CMK (cell line): Measurements from ENCODE around the gene KLK1.

Experiments used
- DNase-seq: peaks from one replicate; pipeline ENCODE4 v3.0.0-alpha.2; 2010; ENCODE audit warnings: low read depth

The KLK1 gene

DNA sequence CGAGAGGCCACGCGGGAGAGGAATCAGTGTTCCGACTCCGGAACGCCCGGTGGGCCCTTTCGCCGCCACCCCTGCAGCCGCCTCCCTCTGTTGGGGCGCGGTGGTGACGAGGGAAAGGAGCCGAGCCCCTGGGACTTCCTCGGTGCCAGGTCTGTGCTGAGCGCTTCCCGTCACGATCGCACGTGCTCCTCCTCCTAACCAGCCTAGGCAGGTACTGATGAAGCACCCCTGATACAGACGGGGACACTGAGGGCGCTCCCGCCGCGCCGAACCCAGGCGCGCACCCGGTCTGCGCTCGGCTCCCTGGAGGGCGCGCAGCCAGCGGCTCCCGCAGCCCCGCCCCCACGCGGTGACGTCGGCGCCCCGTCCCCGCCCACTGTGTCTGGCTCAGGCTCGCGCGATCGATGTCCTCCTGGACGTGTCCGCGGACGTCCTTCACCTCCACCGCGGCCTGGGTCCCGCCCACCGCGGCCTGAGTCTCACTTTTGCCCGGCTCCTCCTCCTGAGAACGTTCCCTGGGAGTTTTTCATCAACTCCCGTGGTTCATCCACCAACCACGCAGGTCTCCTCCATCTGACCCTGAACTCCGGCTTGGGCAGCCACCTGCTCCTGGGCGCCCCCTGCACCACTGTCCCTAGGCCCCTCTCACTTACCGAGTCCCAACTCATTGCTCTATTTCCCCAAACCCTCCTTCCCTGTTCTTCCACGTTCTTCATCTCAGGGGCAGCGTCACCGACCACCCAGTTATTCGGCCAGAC lies 12.4 kb upstream of the KLK1 start:
- DNase-seq, result peak; percentile 60

DNA sequence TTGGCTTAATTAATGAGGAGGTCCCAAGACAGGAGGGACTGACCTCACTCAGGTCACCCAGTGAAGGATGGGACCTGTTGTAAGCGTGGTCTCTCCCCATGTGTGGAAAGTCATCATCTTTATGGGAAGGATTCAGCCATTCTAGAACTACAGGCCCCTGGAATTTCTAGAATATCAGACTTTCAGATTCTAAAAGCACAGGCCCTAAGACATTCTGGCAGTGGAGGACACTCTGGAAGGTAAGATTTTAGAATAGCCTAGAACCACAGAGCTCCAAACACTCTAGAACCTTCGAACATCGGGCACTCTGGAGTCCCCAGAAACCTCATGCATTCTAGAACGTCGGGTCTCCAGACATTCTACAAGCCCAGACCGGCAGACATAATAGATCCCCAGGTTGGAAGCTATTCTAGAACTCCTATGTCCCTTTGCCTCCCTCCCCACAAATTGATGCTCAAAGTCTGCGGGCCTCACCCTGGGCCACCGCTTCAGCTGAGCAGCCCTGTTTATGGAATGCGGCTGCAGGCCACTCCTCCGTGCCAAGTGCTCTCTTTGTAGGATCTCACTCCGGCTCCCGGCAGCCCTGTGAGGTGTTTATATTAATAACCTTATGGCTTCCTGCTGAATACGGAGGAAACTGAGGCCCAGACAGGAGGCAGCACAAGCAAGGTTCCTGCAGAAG lies 11.7 kb upstream of the KLK1 start:
- DNase-seq, result no peak

DNA sequence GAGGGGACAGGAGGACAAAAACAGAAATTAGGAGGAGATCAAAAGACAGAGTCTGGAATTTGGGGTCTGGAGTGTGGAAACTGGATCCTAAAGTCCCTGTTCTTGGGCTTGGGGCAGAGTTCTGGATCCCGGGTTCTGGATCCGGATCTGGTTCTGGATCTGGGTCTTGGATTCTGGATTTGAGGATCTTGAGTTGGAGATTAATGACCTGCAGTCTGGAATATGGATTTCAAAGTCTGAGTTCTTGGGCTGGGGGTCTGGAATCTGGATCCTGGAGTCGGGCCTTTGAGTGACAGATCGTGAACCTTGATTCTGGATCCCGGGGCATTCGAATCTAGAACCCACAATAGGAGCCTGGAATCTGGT lies 10.2 kb upstream of the KLK1 start:
- DNase-seq, result no peak

DNA sequence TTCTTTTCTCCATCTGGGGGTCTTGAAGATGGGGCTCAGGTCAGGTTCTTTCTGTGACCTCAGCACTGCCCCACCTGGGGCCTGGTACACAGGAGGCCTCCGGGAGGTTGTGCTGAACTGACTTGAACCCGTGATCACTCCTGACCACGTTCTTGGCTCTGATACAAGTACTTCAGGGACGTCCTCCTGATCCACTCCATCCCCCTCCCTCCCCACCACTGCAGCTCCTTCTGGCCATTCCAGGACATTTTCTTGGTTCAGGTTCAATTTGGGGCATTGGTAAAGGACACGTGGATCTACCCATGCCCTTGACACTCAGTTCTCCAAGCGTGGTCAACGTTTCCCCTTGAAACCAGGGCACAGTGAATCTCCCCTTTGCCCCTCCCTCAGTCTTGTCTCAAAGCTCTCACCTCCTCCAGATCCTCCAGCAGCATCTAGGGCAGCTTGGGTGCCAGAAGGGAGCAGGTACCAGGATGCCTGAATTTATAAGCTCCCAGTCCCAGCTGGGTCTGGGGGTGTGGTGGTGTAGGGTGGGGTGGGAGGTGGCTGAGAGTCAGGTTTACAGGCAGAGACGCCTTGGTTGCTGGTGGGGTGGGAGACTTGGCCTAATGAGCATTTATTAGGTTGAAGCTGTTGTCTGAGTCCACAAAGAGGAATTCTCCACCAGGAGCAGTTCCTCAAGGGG lies 9.7 kb upstream of the KLK1 start, which contains the start of gene KLK15:
TSS of gene KLK15 (minus strand) at position 458 of the 685 bp plus-strand sequence. CDS start 2,082 bp downstream, outside the sequence.
- DNase-seq, result no peak

DNA sequence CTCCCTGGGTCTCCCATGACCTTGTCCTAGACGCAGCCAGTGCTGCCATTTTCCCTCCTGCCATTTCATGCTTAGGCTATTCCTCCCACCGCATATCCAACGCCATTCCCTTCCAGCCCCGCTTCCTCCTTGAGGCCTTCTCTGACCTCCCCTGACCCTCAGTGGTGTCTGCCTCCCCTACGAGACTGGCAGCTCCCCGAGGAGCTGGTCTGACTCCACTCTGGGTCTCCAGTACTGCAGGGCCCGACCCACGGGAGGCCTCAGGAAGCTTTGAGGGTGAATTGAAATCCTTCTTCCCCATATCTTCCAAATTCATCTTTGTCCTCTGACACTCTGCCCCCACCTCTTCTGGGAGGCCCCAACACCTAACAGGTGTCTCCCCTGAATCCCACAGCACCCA lies 9.1 kb upstream of the KLK1 start:
- DNase-seq, result no peak

DNA sequence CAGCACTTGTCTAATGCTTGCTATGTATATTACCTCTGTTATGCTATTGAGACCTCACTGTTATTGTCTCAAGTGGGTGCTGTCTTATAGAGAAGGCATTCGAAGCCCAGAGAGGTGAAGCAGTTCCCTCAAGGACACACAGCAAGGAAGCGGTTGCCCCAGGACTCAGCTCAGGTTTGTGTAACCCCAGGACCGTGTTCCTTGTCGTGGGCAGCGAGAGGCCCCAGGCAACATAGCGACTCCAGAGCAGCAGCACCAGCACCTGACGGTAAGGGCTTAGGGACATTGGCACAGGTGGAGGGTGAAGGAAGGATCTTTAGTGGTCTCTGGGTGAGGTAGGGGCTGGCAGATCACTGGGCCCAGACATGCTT lies 7.4 kb upstream of the KLK1 start:
- no peak for DNase-seq

DNA sequence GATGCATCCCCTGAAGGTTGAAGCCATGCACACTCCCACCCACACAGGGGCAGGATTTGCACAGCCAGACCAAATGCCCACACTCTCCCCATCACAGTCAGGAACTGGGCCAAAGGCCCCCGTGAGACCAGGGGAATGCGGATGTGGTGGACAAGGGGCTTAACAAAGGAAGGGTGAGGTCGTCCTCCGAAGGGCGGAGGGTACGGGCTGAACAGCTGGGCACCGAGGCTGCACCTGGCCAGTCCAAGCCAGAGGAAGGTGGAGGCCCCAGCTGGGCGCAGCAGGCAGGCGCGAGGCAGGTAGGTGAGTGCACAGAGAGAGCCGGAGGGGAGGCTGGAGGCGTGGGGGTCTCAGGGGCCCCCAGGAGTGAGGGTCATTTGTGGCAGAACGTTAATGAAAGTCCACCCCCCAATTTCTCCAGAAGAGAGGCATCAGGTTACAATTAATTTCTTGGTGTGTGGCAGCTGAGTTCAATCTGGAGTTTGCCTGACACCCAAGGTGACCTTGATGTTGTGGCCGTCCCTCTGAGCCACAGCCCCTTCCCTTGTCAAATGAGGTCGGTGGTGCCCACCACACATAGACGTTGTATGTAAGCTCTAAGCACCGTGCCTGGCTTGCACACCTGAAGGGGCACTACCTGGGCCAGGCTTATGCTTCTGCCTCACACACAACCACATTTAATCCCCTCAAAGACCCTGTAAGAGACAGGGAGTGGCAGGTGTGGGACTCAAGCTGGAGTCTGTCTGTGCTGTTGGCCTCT lies 6.9 kb upstream of the KLK1 start:
- no peak for DNase-seq

DNA sequence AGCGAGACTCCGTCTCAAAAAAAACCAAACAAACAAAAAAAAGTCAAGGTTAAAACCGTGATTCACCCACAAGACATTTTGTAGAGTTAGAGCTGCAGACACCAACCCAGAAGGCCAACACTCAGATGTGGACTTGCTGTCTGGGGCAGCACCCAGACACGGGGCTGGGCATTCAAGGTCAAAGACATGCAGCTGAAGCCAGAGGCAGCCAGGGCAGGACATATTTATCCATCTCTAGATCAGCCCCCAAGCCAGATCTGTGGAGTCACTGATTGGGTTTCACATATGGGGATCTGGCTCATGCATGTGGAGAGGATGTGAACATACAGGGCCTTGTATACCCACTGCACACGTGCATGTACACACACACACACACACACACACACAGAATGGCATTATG lies 6.2 kb upstream of the KLK1 start:
- DNase-seq, result no peak

DNA sequence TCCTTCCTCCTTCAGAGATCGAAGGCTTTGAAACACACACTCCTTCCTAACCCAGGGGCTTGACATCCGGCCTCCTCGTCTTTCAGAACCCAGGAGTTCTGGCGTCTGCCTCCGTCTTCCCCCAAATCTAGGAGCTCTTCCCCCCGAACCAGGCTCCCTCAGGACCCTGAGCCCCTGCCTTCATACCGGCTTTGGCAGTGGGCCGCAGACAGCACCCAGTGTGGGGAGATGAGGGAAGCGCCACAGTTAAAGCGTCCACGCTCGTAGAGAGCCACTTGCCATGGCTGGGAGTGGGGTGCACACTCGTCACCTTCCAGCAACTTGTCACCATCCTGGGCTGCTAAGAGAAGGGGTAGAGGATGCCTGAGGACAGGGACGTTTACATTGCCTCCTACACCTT lies 3.9 kb upstream of the KLK1 start:
- DNase-seq, result no peak

DNA sequence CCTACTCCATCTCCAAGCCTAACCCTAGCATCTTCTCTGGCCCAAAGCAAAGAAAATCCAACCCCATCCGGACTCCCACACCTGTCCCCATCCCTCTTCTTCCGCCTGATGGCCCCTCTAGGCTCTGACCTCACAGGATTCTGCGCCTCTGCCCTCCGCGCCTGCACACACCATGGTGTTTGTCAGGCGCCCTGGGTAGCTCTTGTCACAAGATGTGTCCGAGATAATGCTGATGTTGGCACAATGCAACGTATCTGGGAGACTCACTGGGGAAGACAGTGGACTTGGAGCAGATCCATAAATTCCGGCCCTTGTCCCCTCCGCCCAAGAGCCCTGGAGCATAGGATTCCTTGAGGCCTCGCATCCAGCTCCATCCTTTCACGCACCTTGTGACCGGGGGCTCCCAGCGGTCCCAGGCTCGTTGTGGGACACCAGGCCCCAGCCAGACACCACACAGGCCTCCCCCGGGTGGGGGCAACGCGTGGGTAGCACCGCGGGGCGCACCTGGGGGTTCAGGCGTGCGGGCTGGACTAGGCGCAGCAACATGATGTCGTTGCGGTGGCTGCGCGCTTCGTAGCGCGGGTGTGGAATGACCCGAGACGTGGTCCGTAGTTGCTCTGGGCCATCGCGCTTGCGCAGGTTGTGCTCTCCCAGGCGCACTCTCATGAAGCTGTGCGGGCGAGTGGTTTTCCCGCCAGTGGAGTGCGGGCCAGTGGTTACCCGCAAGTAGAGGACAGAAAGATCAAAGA lies 3.1 kb upstream of the KLK1 start:
- DNase-seq, result no peak

DNA sequence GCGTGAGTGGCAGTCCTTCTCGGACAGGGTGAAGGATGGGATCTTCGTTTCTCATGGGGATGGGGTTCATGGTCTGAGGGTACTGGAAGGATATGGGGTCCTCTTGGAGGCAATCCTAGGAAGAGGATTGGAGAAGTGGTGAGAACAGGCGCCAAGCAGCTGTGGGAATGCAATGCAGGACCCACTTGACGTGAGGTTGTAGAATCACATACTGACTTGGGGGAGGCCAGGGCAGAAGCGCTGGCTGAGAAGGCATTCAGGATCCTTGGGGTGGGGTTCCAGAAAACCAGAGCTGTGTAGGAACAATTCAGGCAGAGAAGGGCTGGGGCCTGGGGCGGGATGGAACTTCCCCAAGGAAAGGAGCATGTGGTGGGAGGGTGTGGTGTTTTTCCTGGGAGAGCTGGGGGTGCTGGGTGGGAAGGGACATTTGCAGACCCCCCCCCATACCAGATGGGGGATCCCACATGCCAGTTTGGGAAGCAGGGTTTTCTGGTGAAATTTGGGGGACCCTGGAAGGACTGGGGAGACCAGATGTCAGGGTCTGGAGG lies 852 bp downstream of the KLK1 start:
- no peak for DNase-seq

DNA sequence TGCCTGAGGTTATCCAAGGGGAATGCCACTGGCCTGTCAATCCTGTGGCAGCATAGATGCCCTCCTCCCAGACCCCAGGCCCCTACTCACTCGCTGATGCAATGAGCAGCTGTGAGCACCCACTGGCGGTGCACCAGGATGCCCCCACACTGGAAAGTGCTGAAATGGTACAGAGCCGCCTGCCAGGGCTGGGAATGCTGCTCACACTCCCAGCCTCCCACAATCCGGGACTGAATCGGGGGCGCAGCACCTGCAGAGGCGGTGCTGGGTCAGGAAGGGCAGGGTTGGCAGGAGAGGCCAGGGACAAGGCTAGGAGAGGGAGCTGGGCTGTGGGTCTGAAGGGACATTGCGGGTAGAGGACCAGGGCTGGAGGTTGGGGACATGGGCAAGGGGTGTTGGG lies 2.0 kb downstream of the KLK1 start:
- DNase-seq, result no peak

DNA sequence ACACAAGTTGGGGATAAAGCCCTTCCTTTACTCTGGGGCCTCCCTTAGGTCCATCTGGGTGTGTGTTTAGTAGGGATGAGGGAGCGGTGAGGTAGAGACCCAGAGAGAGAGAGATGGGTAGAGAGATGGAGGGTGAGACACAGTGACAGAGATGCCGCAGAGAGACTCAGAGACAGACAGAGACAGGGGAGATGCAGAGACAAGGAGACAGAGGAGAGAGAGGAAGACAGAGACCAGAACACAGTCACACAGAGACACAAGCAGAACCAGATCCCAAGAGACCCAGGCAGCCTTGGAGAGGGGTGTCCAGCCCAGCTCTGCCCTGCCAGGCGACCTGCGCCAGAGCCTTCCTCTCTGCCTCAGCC lies 2.4 kb downstream of the KLK1 start:
- DNase-seq, result no peak

DNA sequence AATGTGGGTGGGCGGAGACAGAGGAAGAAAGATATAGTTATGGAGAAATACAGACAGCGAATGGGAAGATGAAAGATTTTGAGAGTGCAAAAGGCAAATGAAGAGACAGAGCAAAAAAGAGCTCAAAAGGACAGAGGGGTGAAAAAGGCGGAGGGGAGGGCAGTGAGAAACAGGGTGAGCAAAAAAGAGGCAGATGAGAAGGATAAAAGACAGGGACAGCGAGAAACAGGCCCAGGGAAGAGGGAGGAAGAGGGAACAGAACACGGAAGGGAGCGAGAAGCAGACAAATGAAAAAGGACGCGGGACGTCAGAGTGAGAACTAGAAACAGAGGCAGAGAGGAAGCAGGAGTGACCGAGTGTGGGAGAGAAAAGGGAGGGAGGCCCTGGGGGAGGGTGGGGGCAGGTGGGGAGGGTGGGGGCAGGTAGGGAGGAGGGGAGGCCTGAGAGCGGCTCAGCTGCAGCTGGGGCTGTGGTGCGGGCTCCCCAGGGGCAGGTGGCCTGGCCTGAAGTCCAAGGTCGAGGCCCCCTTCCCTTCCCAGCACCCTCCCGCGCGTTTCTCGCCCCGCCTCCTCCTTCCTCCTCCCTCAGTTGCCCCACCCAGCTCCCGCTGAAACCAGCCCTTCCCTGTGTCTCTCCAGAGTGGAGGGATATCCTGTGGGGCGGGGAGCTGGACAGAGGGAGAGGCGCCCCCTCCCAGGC lies 2.9 kb downstream of the KLK1 start:
- no peak for DNase-seq

DNA sequence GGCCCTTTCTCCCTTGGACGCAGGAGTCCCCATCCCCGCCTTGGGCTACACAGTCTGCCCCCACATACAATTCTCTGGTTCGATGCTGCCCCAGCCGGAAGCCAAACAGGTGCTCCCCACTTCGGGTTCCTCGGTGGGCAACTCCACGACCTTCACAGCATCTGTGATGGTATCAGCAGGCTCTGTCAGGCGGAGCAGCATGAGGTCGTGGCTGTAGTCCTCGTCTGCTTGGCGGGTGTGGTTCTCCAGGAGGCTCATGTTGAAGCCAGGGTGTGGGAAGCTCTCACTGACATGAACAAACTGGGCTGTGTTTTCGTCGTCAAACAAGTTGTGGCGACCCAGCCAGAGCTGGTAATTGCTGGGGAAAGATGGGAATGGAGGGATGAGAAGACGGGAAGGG lies 3.5 kb downstream of the KLK1 start:
- no peak for DNase-seq

DNA sequence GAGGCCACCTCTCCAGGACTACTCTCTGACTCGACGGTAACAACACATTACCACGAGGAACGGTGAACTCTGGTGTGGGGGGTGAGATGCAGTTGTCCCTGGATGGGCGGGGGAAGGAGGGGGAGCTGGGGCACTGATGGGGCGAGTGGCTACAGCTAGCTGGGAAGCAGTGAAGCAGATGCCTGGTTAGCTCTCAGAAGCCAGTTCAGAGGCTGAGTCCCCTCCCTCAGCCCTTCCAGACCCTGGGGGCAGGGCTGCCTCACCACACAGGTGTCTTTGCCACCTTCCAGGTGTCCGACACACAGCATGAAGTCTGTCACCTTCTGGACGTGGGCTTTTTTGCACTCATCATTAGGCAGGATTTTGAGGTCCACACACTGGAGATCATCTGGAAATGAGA lies 4.0 kb downstream of the KLK1 start:
- DNase-seq, result no peak

DNA sequence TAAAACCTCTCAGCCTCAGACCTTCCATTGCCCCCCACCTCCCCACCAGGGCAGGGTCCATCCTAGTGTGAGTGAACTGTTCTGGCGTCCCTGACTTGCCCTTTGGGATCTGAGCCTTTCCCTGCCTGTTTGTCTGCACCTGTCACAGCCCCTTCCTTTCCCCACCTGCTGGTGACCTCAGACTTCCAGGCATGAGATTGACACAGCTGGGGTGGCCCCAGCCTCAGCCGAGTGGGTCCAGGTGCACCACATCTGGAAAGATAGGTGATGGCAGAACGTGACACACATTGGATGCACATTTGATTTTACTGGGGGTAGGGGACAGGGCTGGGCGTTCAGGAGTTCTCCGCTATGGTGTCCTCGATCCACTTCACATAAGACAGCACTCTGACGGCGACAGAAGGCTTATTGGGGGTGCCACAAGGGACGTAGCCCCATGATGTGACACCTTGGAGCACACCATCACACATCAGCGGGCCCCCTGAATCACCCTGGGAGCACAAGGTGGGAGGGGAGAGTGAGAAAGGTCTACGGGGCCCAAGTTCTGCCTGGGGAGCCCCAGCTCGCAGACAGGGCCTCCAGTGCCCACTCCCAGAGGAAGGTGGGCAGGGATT lies 4.6 kb downstream of the KLK1 start:
- no peak for DNase-seq

DNA sequence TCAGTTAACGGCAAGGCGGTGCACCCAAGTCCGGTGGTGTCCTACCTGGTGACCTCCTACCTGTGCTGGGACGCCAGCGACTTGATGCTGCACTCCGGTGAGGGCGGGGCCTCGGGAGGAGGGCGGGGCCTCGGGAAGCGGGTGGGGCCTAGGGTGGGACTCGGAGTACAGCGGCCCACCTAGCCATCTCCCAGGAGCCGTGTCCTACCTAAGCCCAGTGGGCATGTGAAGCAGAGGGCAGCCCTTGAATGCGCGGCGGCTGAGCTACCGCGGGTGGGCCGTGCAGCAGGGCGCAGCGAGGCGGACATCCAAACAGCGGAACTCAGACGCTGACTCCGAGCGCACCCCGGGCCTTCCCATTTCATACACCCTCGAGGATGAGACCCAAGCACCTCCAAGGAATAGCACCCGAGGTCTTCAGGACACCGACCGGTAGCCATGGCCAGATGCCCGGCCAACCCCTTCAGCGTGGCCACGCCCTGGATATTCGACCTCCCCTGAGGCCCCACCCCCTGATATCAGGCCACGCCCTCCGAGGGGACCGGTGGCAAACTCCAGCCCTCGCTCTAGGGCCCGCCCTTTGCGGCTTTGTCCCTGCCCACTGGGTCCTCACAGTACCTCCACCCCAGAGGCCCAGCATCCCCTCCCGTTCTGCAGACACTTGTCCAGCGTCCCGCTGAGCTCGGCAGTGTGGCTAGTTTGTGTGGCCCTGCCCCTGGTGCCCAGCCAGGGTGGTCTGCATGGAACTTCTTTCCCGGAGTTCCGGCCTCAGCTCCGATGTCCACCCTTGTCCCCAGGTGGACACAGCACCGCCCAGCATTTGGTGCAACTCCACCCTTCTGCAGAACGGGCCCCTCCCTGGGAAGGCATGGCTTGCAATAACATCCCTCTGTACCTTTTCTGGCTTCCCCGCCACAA lies 5.4 kb downstream of the KLK1 start:
- DNase-seq, result no peak

DNA sequence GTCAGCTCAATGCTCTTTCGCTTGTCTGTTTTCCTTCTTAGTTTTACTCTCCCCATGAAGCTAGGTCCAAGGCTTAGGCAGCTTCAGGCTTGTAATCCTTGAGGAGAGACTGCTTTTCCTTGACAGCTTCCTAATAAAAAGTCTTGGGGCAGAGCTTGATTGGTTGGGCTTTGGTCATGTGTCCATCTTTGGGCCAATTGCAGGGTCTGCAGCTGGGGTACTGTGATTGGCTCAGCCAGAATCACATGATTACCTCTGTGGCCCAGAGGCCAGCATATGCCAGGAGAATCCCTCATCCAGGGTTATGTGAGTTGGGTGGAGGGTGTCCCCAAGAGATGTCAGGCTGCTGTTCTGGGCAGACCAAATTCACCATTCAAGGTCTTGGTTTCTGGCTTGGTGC lies 8.1 kb downstream of the KLK1 start:
- no peak for DNase-seq

DNA sequence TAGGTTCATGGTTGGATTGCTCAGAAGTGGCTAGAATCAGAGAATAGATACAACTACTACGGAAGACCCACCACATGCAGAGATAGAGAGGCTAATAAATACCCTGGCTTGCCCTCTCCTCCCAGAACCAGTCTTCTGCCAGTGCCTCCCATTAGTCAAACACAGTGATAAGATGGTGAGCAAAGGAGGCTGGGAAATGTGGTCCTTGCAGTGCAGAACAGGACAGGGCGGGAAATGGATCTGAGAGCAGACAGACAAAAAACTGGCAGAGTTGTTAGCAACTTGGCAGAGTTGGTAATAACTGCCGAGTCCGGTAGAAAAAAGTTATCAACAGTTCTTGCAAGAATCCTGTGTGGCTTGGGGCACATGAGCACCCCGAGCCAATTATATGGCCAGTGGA lies 8.7 kb downstream of the KLK1 start:
- no peak for DNase-seq
